NCI-H446 treated with DMSO at 0.1 percent for 48 hours (cell line): ENCODE data around the gene NKTR.

Source experiments
- DNase-seq: peaks from one replicate; lab custom pipeline; 2025; lab: John Stamatoyannopoulos, UW

The NKTR gene

DNA sequence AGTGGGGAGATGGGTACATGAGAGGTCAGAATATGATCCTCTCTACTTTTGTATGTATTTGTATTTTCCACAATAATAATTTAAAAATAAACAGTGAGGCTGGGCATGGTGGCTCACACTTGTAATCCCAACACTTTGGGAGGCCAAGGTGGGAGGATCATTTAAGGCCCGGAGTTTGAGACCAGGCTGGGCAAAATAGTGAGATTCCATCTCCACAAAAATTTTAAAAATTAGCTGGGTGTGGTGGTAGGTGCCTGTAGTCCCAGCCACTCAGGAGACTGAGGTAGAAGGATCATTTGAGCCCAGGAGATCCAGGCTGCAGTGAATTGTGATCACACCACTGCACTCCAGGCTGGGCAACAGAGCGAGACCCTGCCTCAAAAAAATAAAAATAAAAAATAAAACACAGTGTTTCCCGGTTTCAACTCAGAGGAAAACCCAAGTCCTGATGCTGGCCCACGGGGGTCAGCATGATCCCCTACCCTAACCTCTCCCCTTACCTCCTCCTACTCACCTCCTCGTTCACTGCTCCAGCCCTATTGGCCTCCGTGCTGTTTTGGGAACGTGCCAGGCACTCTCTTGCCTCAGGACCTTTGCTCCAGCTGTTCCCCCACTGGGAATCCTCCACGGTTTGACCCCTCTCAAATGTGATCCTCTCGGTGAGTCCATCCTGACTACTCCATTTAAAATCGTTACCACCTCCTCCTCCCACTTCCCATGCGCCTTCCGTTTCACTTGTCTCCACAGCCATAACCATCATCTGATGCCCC is 82.0 kb downstream of the NKTR start:
- no peak for DNase-seq

DNA sequence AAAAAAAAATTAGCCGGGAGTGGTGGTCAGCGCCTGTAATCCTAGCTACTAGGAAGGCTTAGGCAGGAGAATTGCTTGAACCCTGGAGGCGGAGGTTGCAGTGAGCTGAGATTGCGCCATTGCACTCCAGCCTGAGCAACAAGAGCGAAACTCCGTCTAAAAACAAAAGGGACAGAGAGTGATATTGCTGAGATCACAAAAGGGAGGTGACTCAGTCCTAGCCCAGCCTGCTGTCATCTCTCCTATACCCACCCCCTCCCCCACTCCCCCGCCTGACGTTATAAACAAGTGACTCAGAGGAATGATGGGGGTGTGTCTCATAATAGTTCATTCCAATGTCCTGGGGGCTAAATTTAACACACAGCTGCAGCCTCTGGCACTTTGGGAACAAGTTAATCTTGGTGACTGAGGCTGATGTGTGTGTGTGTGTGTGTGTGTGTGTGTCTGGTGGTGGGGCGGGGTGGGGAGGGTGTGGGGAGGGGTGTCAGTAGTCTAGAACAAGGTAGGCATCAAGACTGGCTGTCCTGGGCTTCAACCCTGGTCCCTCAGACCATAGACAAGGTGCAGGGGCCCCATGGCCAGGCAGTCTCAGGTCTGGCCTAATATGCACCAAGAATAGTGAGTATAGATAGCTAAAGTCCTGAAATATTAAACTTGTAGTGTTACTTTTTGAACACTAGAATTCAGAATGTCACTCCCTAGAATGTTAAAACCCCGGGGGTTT is 83.6 kb downstream of the NKTR start:
- no peak for DNase-seq

DNA sequence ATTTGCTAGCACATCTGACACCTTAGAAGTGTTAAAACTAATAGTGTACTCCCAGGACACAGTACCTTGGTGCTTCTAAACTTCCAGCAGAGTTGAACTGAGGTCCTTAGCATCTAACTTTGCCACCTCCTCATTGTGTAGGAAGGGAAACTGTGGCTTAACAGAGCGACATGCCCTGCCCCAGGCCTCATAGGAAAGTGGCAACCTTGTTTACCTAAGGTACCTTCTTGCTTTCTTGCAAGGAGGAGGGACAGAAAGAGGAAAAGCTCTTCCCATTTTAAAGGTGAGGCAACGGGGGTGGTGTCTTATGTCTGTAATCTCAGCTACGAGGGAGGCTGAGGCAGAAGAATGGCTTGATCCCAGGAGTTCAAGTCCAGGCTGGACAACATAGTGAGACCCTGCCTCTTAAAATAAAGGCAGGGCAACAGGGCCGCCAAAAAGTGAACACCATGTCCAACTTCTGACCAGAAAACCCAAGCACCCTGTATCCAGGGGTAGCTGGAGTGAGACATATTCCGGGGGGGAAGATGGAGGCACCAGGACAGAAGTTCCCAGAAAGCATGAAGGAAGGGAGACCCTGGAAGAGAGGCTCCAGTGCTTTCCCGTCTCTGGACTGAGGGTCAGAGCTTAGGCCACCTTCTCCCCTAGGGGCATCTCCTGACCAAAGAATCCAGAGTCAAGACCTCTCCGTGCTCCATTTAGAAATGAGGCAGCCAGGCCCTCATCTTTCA is 84.3 kb downstream of the NKTR start:
- no peak for DNase-seq

DNA sequence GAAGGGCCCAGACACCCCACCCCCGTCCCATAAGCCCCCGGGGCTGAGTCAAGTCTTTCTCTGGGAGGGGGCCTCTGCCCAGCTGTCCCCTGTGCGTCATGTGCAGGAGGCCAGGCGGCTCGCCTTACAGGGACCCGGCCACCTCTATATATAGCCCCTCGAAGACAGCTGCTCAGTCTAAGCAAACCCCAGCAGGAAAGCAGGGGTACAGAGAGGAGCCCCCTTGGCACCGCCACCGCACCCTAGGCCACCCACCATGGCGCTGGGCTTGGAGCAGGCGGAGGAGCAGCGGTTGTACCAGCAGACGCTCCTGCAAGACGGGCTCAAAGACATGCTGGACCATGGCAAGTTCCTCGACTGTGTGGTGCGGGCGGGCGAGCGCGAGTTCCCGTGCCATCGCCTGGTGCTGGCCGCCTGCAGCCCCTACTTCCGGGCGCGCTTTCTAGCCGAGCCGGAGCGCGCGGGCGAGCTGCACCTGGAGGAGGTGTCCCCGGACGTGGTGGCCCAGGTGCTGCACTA is 84.9 kb downstream of the NKTR start, which contains the start of gene KLHL40:
Gene KLHL40 (plus strand): TSS at position 175 of the 519 bp plus-strand sequence. CDS start 82 bp downstream, at position 257.
- no peak for DNase-seq

DNA sequence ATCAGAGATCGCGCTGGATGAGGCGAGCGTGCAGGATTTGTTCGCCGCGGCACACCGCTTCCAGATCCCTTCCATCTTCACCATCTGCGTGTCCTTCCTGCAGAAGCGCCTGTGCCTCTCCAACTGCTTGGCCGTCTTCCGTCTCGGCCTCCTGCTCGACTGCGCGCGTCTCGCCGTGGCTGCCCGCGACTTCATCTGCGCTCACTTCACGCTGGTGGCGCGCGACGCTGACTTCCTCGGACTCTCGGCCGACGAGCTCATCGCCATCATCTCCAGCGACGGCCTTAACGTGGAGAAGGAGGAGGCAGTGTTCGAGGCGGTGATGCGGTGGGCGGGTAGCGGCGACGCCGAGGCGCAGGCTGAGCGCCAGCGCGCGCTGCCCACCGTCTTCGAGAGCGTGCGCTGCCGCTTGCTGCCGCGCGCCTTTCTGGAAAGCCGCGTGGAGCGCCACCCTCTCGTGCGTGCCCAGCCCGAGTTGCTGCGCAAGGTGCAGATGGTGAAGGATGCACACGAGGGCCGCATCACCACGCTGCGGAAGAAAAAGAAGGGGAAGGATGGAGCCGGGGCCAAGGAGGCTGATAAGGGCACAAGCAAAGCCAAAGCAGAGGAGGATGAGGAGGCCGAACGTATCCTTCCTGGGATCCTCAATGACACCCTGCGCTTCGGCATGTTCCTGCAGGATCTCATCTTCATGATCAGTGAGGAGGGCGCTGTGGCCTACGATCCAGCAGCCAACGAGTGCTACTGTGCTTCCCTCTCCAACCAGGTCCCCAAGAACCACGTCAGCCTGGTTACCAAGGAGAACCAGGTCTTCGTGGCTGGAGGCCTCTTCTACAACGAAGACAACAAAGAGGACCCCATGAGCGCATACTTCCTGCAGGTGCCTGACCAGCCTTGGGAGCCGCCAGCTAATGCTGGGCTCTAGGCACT is 85.7 kb downstream of the NKTR start:
- no peak for DNase-seq

DNA sequence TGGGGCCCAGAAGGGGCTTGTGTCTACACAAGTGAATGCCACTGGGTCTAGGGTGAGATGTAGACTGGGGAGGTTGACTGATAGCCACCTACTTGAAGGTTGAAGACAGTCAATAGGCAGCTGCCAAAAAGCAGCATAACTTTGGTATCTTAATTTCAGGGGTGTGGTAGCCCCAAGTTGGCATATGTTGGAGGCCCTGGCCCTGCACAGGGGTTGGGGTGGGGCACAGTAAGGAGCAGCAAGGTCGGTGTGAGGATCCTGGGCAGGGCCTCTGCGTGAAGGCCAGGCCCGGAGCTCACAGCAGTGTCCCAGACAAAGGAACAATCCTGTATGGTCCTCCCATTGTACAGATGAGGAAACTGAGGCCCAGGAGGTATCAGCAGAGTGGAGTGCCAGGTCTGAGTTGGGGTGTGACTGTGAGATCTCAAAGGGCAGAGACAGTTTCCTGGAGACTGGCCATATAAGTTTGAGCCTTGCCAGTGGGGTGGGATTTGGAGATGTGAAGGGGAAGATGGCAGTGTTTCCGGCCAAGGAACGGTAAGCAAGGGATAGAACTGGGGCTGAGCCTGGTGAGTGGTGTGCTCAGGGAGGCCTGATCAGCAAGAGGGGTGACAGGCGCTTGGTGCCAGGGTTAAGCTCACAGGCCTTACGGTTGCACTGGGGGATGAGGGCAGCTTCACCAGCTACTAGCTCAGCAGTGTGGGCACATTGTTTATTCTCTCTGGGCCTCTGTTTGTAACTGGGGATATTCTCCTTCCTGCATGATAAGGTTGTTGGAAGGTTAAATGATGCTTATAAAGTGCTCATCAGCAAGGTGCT is 86.6 kb downstream of the NKTR start:
- DNase-seq, result no peak

DNA sequence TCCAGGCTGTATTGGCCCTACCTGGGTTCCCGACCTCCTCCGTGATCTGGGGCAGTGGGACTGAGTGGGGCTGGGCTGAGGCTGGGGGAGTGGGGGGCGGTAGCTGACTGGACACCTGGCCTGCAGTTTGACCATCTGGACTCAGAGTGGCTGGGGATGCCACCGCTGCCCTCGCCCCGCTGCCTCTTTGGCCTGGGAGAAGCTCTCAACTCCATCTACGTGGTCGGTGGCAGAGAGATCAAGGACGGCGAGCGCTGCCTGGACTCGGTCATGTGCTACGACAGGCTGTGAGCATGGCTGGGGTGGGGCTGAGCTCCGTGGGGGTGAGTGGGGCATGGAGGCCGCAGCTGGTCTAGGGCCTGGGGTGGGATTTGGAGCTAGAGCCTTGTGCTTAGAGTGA is 87.5 kb downstream of the NKTR start:
- no peak for DNase-seq

DNA sequence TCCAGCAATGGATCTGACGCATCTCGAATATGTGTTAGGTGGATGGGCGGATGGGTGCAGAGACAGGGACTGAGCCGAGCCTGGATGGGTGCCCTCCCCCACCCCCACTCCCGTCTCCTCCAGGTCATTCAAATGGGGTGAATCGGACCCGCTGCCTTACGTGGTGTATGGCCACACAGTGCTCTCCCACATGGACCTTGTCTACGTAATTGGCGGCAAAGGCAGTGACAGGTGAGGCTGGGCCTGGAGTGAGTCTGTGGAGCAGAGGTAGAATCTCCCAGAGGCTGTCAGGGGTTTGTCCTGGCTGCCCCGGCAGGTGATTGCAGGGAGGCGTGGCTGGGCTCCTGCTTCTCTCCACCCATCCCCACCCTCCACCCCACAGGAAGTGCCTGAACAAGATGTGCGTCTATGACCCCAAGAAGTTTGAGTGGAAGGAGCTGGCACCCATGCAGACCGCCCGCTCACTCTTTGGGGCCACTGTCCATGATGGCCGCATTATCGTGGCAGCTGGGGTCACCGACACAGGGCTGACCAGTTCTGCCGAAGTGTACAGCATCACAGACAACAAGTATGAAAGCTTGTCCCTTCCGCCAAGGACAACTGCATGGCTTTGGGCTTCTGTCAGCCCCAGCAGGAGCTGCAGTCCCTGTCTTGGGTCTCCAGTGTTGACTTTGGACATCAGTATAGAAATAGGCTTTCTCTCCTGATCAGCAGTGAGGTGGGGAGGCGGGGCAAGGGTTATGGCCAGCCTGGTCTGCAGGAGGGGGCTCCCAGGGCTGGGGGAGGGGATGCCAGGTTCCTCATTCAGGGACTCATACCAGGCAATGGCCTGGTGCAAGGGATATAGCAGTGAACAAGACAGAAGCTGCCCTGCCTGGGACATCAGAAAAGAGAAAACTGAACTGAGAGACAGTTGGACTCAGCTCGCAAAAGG is 88.3 kb downstream of the NKTR start:
- no peak for DNase-seq

DNA sequence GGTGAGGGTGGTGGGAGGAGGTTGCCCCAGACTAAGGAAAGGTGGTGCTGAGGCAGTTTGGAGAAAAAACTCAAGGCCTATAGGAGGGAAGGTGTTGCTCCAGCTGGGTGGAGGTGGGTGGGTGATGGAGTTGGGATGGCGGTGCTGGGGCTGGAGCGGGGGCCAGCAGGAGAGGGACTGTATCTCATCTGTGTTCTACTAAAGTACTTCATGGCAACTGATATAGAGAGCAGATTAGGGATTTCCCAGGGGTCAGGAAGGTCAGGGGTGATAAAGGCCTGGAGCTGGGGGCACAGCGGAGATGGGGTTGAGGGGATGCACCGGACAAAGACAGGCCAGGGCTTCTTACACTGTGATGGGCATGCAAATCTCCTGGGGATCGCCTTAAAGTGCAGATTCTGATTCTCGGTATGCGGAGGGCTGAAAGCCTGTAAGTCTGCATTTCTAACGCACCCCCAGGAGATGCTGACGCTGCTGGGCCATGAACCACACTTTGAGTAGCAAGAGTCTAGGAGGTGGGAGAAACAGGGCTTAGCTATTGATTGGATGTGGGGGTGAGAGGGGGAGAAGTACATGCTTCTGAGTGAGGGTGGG is 89.0 kb downstream of the NKTR start:
- no peak for DNase-seq

DNA sequence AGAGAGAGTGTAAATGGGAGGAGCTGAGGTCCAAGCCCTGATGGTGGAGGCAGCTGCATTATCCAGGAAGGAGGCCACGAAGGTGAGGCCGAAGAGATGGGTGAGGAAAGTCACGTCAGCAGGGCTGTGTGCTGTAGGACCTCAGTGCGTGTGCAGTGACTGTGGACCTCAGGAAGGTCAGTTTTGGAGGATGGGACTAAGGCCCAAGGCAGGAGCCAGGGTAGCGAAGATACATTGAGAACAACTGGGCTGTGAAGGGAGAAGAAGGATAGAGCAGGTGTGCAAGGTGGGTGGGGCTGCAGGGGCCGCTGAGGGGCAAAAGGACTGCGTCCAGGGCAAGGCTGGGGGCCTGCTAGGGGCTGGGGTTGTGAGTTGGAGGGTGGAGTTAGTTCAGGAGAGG is 89.7 kb downstream of the NKTR start:
- DNase-seq, result no peak

DNA sequence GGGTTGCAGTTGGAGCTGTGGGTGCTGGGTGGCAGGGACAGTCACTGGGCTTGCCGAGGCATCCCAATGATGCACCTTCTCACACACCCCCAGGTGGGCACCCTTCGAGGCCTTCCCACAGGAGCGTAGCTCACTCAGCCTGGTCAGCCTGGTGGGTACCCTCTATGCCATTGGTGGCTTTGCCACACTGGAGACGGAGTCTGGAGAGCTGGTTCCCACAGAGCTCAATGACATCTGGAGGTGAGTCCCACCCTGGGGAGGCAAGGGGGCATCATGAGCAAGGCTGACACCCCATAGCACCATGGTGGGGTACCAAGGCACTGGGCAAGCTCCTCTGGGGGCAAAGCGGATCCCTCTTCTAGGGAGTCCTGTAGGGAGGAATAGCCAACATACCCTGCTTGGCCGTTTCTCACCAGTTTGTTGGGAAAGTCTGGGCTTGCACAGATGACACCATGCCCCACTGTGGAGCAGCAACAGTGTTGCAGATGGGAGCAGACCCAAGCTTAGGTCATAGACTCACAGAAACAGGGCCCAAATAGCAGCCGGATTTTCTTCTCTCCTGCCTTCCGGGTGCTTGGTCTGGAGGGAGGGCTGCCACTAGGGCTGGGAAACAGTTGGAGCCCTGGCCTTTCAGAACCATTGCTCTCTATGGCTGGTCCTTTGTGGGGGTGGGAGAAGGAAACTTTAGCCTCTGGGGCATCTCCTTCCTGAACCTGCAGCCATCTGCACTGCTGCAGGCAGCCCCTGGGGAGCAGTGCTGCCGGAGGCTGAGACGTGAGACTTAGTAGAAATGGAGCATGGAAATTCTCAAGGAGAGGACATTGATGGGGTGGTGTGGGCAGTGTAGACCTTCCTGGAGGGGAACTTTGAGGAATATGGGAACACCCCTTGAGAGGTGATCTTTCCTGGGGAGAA is 90.5 kb downstream of the NKTR start:
- DNase-seq, result no peak

DNA sequence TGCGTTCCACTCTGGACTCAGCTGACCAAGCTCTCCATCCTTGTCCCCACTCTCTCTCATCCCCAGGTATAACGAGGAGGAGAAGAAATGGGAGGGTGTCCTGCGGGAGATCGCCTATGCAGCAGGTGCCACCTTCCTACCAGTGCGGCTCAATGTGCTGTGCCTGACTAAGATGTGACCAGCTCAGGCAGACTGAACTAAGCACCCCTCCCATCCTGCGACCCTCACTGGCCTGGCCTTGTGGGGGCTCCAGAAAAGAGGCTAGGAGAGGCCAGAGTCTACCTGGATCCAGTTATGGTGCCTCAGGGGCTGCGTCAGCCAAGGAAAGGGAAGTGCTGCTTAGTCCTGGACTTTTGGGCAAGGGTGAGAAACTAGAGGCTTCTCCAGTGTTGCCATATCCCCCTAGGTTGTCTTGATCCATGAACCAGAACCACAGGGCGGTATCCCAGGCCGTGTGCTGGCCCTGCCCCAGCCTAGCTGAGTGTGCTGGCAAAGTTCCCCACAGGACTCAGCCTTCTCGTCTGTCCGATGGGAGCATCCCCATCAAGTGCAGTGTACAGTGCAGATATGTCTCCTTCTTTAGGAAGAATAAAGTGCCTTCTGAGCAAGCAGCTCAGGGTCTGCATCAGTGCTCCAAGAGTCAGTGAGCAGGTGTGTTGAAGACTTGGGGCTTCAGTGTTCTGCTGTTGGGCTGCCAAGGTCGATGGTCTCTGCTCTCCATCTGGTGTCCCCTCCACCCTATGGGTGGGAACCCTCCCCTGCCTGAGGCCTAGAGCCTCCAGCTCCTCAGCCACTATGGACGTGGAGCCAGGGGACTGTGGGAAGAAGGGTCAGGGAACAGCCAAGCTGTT is 91.6 kb downstream of the NKTR start:
- no peak for DNase-seq

DNA sequence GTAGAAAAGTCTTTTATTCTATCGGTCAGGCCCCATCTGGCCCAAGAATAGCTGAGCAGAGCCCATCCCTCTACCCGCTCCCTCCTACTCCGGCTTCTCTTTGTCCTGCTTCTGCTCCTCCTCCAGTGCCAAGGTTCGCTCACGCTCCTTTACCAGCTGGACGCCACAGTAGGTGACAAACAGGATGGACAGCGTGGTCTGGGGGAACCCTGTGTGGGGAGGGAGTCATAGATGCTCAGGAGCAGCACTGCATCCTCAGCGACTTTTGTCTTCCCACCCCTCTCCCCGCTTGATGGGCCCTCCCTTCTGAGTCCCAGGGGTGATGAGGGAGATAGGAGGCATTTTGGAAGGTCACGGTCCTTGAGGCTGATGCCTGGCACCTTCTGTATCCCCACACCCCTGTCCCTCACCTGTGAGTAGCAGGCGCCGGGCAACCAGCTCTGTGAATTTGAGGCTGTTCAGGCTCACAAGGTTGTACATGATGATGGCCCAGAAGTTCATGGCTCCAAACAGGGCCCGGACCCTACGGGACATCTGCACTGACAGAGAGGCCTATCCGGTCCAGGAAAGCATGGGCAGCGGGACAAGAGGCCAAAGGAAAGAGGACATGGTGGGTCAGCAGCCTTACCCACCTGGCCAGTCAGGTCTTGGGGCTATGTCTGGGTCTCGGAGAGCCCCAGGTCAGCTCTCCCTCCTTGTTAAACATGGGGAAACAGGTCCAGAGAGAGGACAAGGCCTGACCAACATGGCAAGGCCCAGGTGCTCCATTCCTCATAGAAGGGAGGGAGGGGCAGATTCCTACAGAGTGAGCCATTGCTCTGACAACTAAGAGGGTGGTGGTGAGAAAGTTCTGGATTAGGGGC is 92.4 kb downstream of the NKTR start:
- no peak for DNase-seq

DNA sequence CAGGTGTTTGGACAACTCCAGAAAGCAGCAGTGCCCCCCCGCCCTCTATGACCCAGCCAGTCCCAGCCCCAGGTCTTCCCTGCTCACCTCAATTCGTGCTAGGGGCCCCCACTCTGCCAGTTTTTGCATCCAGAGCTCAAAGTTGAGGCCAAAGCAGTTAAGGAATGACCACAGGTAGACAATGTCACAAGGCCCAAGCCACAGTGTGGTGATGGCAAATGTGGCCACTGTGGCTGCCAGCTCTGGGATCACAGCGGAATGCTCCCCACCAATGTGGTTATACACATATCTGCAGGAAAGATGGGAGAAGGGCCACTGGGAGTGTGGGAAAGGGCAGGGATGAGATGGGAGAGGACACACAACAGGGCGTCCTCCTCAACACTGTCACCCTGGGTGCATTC is 93.0 kb downstream of the NKTR start:
- no peak for DNase-seq

DNA sequence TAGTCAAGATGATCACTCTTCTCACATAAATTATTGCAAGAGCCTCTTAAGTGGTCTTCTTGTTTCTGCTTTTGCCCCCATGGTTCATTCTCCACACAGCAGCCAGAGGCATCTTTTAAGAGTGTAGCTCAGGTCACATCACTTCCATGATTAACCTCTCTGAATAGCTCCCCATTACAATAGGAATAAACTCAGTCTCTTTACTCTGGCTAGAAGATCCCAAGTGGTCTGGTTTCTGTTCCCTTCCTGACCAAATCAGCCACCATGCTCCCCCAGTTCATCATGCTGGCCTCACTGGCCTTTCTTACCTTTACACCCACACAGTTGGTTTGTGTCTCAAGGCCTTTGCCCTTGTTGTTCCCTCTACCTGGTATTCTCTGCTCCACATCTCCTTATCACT is 93.9 kb downstream of the NKTR start:
- no peak for DNase-seq
